HEK293 (cell line): Measurements from ENCODE around the gene GBA2.

Experiments used
- KLF16 ChIP-seq: fragments of 450-650 bp; formaldehyde crosslinking; IDR thresholded peaks from 2 replicates; pipeline ENCODE4 v1.5.1; 2017; ENCODE audit warnings: missing biosample characterization, missing genetic modification characterization
- KLF8 ChIP-seq: fragments of 450-650 bp; formaldehyde crosslinking; IDR thresholded peaks from 2 replicates; pipeline ENCODE4 v1.5.1; 2016; ENCODE audit warnings: missing biosample characterization, missing genetic modification characterization
- KLF9 ChIP-seq: fragments of 450-650 bp; formaldehyde crosslinking; IDR thresholded peaks from 2 replicates; pipeline ENCODE4 v1.5.1; 2016; ENCODE audit warnings: missing biosample characterization, missing genetic modification characterization, low read depth
- ZBTB20 ChIP-seq: fragments of 450-650 bp; formaldehyde crosslinking; IDR thresholded peaks from 2 replicates; pipeline ENCODE4 v1.5.1; 2016; ENCODE audit warnings: missing biosample characterization, missing genetic modification characterization
- ZBTB7A ChIP-seq: fragments of 450-650 bp; formaldehyde crosslinking; IDR thresholded peaks from 2 replicates; pipeline ENCODE4 v1.5.1; 2016; ENCODE audit warnings: low read depth, missing biosample characterization, missing genetic modification characterization
- ZBTB8A ChIP-seq: fragments of 450-650 bp; formaldehyde crosslinking; IDR thresholded peaks from 2 replicates; pipeline ENCODE4 v1.5.1; 2016; ENCODE audit warnings: missing biosample characterization, missing genetic modification characterization
- ZEB2 ChIP-seq: fragments of 450-650 bp; formaldehyde crosslinking; IDR thresholded peaks from 2 replicates; pipeline ENCODE4 v1.5.1; 2016; ENCODE audit warnings: missing biosample characterization, missing genetic modification characterization
- ZFP69B ChIP-seq: fragments of 450-650 bp; formaldehyde crosslinking; IDR thresholded peaks from 2 replicates; pipeline ENCODE4 v1.5.1; 2016; ENCODE audit warnings: missing biosample characterization, missing genetic modification characterization
- ZIC2 ChIP-seq: fragments of 450-650 bp; formaldehyde crosslinking; IDR thresholded peaks from 2 replicates; pipeline ENCODE4 v1.5.1; 2016; ENCODE audit warnings: missing biosample characterization, missing genetic modification characterization
- ZNF138 ChIP-seq: fragments of 450-650 bp; formaldehyde crosslinking; IDR thresholded peaks from 2 replicates; pipeline ENCODE4 v1.5.1; 2016; ENCODE audit warnings: missing biosample characterization, missing genetic modification characterization, borderline replicate concordance
- ZNF350 ChIP-seq: fragments of 450-650 bp; formaldehyde crosslinking; IDR thresholded peaks from 2 replicates; pipeline ENCODE4 v1.5.0; 2017; ENCODE audit warnings: missing biosample characterization, mild to moderate bottlenecking, missing genetic modification characterization
- ZNF391 ChIP-seq: fragments of 450-650 bp; formaldehyde crosslinking; IDR thresholded peaks from 2 replicates; pipeline ENCODE4 v1.5.1; 2016; ENCODE audit warnings: low read depth, missing biosample characterization, missing genetic modification characterization, borderline replicate concordance
- ZNF426 ChIP-seq: fragments of 450-650 bp; formaldehyde crosslinking; IDR thresholded peaks from 2 replicates; pipeline ENCODE4 v1.5.1; 2017; ENCODE audit warnings: missing biosample characterization, missing genetic modification characterization, mild to moderate bottlenecking, inconsistent platforms, moderate library complexity
- ZNF561 ChIP-seq: fragments of 450-650 bp; IDR thresholded peaks from 2 replicates; pipeline ENCODE4 v1.5.1; 2018; ENCODE audit warnings: missing biosample characterization, missing genetic modification characterization, borderline replicate concordance
- ZNF600 ChIP-seq: fragments of 450-650 bp; formaldehyde crosslinking; IDR thresholded peaks from 2 replicates; pipeline ENCODE4 v1.5.1; 2016; ENCODE audit warnings: missing biosample characterization, missing genetic modification characterization
- ZNF626 ChIP-seq: fragments of 450-650 bp; sonication (Bioruptor Pico); formaldehyde crosslinking; IDR thresholded peaks from 2 replicates; pipeline ENCODE4 v1.5.1; 2018; ENCODE audit warnings: missing biosample characterization, missing genetic modification characterization, inconsistent platforms
- ZNF76 ChIP-seq: fragments of 450-650 bp; formaldehyde crosslinking; IDR thresholded peaks from 2 replicates; pipeline ENCODE4; 2016; ENCODE audit warnings: low read depth, missing biosample characterization, missing genetic modification characterization, borderline replicate concordance
- ZNF791 ChIP-seq: fragments of 450-650 bp; formaldehyde crosslinking; IDR thresholded peaks from 2 replicates; pipeline ENCODE4 v1.5.1; 2016; ENCODE audit warnings: missing biosample characterization, missing genetic modification characterization
- ZNF792 ChIP-seq: fragments of 450-650 bp; formaldehyde crosslinking; IDR thresholded peaks from 2 replicates; pipeline ENCODE4 v1.5.1; 2016; ENCODE audit warnings: missing biosample characterization, missing genetic modification characterization
- ZSCAN16 ChIP-seq: fragments of 450-650 bp; formaldehyde crosslinking; IDR thresholded peaks from 2 replicates; pipeline ENCODE4 v1.5.1; 2016; ENCODE audit warnings: missing biosample characterization, missing genetic modification characterization
- TF ChIP-seq, protein P1 (sequence below): fragments of 450-650 bp; formaldehyde crosslinking; IDR thresholded peaks from 2 replicates; pipeline ENCODE4 v1.5.1; 2016; ENCODE audit warnings: missing biosample characterization, missing genetic modification characterization
- TF ChIP-seq, protein P2 (sequence below): fragments of 450-650 bp; formaldehyde crosslinking; IDR thresholded peaks from 2 replicates; pipeline ENCODE4 v1.5.1; 2016; ENCODE audit warnings: missing biosample characterization, missing genetic modification characterization
- TF ChIP-seq, protein P3 (sequence below): fragments of 450-650 bp; formaldehyde crosslinking; IDR thresholded peaks from 2 replicates; pipeline ENCODE4 v1.5.1; 2016; ENCODE audit warnings: missing biosample characterization, missing genetic modification characterization
- TF ChIP-seq, protein P4 (sequence below): fragments of 450-650 bp; formaldehyde crosslinking; IDR thresholded peaks from 2 replicates; pipeline ENCODE4 v1.5.1; 2016; ENCODE audit warnings: missing biosample characterization, missing genetic modification characterization
- TF ChIP-seq, protein P5 (sequence below): fragments of 450-650 bp; IDR thresholded peaks from 2 replicates; pipeline ENCODE4 v1.5.1; 2018; ENCODE audit warnings: missing biosample characterization, mild to moderate bottlenecking, missing genetic modification characterization
- TF ChIP-seq, protein P6 (sequence below): fragments of 450-650 bp; formaldehyde crosslinking; IDR thresholded peaks from 2 replicates; pipeline ENCODE4 v1.5.1; 2016; ENCODE audit warnings: missing biosample characterization, missing genetic modification characterization

GBA2 gene

DNA sequence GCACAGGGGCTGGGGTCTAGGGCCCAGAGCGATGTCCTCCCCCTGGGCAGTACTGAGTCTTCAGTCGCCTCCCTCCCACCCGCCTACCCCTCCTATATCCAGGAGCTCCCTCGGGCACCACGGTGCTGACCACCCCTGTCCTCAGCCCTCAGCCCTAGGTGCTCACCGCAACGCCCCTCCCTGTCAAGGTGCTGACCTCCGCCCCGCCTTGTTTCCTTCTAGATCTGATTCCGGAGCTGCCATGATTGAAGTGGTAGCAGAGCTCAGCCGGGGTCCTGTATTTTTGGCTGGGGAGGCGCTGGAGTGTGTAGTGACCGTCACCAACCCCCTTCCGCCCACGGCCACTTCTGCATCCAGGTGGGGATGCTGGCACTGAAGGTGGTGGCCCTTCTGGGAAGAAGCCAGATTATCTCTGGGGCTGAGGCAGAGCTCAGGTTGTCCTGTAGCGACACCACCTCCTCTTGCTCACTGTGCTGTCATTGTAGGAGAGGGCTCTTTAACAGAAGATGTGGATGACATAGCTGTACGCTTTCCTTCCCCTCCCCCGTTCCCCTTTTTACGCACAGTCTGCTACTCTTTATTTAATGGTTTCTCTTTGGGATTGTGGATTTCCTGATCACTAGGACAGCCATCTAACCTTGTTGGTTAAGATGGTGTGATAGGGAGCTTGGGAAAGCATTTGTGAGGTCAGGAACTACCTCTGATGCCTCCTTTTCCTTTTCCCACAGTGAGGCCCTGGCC lies 657 bp upstream of the GBA2 start (continued):
- 0 out of 2 replicates have a peak, but pooled peaks have one; percentile 22 for TF ChIP-seq KLF9 (tag by site-specific recombination)
- TF ChIP-seq KLF8: 0 out of 2 replicates have a peak, but pooled peaks have one; percentile 9
- no peak for TF ChIP-seq ZBTB8A (tag by site-specific recombination)
- no peak for TF ChIP-seq ZNF561 (tag by site-specific recombination)
- no peak for TF ChIP-seq ZNF791
- TF ChIP-seq ZNF350 (tag by site-specific recombination): no peak
- TF ChIP-seq, protein P1, sequence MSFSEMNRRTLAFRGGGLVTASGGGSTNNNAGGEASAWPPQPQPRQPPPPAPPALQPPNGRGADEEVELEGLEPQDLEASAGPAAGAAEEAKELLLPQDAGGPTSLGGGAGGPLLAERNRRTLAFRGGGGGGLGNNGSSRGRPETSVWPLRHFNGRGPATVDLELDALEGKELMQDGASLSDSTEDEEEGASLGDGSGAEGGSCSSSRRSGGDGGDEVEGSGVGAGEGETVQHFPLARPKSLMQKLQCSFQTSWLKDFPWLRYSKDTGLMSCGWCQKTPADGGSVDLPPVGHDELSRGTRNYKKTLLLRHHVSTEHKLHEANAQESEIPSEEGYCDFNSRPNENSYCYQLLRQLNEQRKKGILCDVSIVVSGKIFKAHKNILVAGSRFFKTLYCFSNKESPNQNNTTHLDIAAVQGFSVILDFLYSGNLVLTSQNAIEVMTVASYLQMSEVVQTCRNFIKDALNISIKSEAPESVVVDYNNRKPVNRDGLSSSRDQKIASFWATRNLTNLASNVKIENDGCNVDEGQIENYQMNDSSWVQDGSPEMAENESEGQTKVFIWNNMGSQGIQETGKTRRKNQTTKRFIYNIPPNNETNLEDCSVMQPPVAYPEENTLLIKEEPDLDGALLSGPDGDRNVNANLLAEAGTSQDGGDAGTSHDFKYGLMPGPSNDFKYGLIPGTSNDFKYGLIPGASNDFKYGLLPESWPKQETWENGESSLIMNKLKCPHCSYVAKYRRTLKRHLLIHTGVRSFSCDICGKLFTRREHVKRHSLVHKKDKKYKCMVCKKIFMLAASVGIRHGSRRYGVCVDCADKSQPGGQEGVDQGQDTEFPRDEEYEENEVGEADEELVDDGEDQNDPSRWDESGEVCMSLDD (tag by site-specific recombination): peak; percentile 38; the same call in 1 of the 2 replicates
- TF ChIP-seq, protein P2, sequence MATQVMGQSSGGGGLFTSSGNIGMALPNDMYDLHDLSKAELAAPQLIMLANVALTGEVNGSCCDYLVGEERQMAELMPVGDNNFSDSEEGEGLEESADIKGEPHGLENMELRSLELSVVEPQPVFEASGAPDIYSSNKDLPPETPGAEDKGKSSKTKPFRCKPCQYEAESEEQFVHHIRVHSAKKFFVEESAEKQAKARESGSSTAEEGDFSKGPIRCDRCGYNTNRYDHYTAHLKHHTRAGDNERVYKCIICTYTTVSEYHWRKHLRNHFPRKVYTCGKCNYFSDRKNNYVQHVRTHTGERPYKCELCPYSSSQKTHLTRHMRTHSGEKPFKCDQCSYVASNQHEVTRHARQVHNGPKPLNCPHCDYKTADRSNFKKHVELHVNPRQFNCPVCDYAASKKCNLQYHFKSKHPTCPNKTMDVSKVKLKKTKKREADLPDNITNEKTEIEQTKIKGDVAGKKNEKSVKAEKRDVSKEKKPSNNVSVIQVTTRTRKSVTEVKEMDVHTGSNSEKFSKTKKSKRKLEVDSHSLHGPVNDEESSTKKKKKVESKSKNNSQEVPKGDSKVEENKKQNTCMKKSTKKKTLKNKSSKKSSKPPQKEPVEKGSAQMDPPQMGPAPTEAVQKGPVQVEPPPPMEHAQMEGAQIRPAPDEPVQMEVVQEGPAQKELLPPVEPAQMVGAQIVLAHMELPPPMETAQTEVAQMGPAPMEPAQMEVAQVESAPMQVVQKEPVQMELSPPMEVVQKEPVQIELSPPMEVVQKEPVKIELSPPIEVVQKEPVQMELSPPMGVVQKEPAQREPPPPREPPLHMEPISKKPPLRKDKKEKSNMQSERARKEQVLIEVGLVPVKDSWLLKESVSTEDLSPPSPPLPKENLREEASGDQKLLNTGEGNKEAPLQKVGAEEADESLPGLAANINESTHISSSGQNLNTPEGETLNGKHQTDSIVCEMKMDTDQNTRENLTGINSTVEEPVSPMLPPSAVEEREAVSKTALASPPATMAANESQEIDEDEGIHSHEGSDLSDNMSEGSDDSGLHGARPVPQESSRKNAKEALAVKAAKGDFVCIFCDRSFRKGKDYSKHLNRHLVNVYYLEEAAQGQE (tag by site-specific recombination): 0 out of 2 replicates have a peak, but pooled peaks have one; percentile 12
- no peak for TF ChIP-seq ZBTB7A (tag by site-specific recombination)
- TF ChIP-seq ZNF600: no peak
- TF ChIP-seq, protein P3, sequence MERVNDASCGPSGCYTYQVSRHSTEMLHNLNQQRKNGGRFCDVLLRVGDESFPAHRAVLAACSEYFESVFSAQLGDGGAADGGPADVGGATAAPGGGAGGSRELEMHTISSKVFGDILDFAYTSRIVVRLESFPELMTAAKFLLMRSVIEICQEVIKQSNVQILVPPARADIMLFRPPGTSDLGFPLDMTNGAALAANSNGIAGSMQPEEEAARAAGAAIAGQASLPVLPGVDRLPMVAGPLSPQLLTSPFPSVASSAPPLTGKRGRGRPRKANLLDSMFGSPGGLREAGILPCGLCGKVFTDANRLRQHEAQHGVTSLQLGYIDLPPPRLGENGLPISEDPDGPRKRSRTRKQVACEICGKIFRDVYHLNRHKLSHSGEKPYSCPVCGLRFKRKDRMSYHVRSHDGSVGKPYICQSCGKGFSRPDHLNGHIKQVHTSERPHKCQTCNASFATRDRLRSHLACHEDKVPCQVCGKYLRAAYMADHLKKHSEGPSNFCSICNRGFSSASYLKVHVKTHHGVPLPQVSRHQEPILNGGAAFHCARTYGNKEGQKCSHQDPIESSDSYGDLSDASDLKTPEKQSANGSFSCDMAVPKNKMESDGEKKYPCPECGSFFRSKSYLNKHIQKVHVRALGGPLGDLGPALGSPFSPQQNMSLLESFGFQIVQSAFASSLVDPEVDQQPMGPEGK (tag by site-specific recombination): peak; percentile 54; the same call in 1 of the 2 replicates
- no peak for TF ChIP-seq ZNF626 (tag by site-specific recombination)
- TF ChIP-seq ZNF391 (tag by site-specific recombination): no peak
- TF ChIP-seq, protein P4, sequence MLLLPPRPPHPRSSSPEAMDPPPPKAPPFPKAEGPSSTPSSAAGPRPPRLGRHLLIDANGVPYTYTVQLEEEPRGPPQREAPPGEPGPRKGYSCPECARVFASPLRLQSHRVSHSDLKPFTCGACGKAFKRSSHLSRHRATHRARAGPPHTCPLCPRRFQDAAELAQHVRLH (tag by site-specific recombination): no peak
- TF ChIP-seq, protein P5, sequence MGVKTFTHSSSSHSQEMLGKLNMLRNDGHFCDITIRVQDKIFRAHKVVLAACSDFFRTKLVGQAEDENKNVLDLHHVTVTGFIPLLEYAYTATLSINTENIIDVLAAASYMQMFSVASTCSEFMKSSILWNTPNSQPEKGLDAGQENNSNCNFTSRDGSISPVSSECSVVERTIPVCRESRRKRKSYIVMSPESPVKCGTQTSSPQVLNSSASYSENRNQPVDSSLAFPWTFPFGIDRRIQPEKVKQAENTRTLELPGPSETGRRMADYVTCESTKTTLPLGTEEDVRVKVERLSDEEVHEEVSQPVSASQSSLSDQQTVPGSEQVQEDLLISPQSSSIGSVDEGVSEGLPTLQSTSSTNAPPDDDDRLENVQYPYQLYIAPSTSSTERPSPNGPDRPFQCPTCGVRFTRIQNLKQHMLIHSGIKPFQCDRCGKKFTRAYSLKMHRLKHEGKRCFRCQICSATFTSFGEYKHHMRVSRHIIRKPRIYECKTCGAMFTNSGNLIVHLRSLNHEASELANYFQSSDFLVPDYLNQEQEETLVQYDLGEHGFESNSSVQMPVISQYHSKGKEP: no peak
- no peak for TF ChIP-seq ZNF792
- no peak for TF ChIP-seq ZNF426 (tag by site-specific recombination)
- TF ChIP-seq ZIC2 (tag by site-specific recombination): 0 out of 2 replicates have a peak, but pooled peaks have one; percentile 3
- peak; percentile 42 for TF ChIP-seq ZBTB20 (tag by site-specific recombination)
- TF ChIP-seq KLF16 (tag by site-specific recombination): 0 out of 2 replicates have a peak, but pooled peaks have one; percentile 40
- TF ChIP-seq, protein P6, sequence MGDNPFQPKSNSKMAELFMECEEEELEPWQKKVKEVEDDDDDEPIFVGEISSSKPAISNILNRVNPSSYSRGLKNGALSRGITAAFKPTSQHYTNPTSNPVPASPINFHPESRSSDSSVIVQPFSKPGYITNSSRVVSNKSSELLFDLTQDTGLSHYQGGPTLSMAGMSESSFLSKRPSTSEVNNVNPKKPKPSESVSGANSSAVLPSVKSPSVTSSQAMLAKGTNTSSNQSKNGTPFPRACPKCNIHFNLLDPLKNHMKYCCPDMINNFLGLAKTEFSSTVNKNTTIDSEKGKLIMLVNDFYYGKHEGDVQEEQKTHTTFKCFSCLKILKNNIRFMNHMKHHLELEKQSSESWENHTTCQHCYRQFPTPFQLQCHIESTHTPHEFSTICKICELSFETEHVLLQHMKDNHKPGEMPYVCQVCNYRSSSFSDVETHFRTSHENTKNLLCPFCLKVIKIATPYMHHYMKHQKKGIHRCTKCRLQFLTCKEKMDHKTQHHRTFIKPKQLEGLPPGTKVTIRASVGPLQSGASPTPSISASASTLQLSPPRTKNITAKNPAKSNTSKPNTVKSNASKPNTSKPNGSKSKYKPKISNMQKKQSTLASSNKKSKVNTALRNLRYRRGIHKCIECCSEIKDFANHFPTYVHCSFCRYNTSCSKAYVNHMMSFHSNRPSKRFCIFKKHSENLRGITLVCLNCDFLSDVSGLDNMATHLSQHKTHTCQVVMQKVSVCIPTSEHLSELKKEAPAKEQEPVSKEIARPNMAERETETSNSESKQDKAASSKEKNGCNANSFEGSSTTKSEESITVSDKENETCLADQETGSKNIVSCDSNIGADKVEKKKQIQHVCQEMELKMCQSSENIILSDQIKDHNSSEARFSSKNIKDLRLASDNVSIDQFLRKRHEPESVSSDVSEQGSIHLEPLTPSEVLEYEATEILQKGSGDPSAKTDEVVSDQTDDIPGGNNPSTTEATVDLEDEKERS: no peak
- TF ChIP-seq ZEB2 (tag by site-specific recombination): no peak; the same call in 1 of the 2 replicates
- TF ChIP-seq ZSCAN16: no peak
- no peak for TF ChIP-seq ZNF138 (tag by site-specific recombination)
- no peak for TF ChIP-seq ZNF76 (tag by site-specific recombination)
- TF ChIP-seq ZFP69B (tag by site-specific recombination): no peak
